ENCODE measurements around the gene PTPRO. TPM values are rescaled to one million over a fixed set of nuclear protein-coding genes. Genes with fewer than 3 reads are reported as not detected.

PTPRO gene
- polyA plus RNA-seq, 3 donors, result 186 to 231 (median 195) TPM

DNA sequence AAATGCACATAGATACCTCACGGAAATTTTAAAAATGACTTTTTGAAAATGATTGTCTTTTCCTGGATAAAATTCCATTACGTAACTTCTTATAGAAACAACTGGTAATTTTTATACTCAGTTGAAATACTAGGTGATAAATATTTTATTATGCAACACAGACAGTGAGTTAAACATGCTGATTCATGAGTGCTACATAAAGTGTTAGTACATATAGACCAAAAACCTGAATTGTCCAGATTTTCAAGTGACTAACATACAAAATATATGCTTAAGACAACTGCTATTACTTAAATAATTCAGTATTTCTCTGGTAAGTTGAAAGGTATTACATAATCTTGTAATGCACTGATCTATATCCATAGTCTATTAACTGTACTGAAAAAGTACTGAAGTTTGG, 11.9 kb downstream of the PTPRO start:
- DNase-seq (ENCODE audit: extremely low read depth in 1 of 11, low read depth in 9 of 11, low spot score in 4 of 11), result no peak

DNA sequence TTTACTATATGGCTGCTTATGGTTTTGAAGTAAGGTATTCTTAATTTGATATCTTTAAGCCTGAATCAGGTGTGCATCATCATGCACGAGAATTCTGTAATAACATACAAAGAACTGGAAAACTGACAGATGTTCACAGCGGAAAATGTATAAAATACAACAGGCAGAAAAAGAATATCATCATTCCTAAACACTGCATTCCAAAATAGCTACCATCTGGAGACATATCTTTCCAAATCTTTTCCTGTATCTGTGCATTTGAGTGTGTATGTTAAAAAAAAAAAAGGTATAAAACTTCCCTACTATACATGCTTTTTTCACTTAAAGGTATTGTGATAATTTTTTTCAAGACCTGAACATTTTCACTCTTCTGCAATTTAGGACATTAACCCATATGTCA, 13.7 kb downstream of the PTPRO start:
- no peak for DNase-seq (ENCODE audit: extremely low read depth in 1 of 11, low read depth in 9 of 11, low spot score in 4 of 11)

DNA sequence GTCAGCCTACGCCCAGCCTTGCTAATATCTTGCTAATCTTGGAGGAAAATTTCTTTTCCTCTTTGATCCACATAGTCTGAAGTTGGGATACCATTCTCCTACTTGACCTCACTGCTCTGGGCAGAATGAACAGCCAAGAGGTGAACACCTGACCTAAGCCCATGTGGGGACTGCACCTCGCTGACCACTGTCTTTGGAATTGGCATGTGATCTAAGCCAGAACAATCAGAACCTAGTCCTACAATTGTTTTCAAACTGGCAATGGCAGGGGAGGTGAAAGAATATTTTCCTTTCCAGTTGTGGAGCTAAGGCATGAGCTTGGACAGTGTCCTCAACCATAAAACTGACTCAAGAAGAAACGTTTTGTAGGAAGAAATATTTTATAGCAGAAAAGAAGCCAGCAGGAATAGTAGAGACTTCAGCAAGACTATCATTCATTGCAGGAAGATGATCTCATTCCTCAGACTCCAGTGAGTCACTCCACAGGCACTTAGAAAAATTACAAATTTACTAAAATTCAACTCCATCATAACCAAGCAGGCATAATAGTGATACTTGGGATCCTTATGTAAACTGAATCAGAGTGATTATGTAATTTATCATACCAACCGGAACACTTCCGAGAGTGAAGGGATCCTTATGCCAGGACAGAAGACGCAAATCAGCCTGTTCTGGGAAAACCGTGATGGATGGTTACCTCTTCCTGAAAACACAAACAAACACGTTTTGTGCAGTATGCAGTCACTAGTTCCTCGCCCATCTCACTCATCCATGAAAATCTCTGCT, 14.7 kb downstream of the PTPRO start:
- DNase-seq (ENCODE audit: extremely low read depth in 1 of 11, low read depth in 9 of 11, low spot score in 4 of 11), result no peak

DNA sequence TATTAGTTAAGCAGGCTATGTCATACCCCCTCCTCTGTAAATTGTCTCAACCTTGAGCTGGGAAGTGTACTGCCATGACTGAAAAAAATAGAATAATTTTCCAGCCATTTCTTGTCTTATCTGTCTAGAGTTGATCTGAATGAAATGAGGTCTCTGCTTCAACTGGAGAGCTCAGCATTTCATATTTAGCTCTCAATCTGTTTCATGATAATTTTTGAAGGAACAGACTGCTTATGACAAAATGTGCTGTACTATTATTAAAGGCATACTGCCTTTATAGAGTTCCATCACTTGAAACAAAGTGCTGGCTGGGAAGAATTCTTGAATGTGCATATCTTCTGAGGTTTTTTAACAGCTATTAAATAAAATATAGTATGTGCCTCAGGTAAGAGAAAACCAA, 19.1 kb downstream of the PTPRO start:
- DNase-seq (ENCODE audit: extremely low read depth in 1 of 11, low read depth in 9 of 11, low spot score in 4 of 11), result no peak

DNA sequence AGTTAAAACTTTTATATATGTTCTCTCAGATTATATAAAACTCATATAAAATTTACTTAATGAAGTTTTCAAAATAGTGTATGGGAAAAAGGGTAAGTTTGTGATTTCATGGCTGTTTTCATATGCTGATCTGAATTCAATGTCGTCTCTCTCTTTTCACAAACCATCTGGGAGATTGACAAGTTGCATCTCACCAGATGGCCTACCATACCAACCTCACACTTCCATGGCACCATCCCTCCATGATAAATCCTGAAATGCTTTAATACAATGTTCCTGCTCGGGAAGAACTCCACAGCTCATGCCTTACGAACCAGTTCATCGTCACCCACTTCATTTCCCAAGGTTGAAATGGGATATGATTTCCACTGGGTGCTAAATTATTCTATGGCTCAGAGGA, 22.3 kb downstream of the PTPRO start:
- no peak for DNase-seq (ENCODE audit: extremely low read depth in 1 of 11, low read depth in 9 of 11, low spot score in 4 of 11)

DNA sequence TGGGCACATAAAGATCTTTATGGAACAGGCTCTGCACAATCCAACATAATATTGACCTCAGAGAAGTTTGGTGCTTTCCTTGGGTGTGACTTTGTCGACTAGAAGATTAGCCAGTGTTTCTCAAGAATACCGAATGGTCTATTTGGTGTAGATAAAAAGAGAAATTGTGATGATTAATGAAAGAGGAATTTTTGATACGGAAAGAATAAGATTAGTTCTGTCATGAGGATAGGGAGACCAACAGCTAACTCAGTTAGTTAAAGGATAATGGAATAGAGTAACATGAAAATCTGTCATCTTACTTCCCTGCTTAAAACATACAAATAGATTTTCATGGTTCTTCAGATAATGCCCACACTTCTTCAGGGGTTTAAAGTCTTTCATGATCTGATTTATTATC, 24.2 kb downstream of the PTPRO start:
- no peak for DNase-seq (ENCODE audit: extremely low read depth in 1 of 11, low read depth in 9 of 11, low spot score in 4 of 11)

DNA sequence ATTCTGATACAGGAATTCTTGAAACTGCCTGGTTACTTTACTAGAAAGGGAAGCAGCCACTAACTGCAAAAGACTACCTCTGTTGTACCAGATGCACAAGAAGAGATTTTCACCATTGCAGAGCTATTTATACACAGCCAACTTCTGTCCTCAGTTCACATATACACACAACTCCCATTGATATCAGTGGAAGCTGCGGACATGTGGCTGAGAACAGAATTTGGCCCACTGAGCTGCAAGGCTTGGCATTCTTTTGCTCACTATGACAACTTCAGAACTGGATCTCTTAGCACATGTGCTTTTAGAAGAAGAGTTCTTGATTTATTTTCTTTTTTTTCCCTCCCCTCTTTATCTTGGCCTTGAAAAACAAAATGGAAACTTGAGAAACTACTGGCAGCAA, 28.3 kb downstream of the PTPRO start:
- no peak for DNase-seq (ENCODE audit: extremely low read depth in 1 of 11, low read depth in 9 of 11, low spot score in 4 of 11)

DNA sequence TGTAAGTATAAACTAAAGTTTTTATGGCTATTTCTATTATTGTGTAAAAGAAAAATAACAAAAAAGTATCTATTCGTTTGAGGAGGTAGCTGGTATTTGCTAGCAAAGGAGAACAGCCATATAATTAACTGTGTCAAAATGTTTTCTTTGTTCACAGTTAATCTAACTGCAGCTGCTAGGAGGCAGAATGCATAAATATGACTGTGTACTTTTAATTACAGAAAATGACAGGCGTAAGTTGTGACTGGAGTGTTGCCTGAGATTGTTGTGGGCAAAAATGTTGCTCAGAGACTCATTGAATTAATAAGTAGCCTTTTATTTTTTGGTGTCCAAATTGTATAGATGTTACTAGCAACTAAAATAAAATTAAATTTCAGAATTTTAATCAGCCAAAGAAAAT, 33.5 kb downstream of the PTPRO start:
- DNase-seq (ENCODE audit: extremely low read depth in 1 of 11, low read depth in 9 of 11, low spot score in 4 of 11), result peak in 1 of 11 donors; percentile 48

DNA sequence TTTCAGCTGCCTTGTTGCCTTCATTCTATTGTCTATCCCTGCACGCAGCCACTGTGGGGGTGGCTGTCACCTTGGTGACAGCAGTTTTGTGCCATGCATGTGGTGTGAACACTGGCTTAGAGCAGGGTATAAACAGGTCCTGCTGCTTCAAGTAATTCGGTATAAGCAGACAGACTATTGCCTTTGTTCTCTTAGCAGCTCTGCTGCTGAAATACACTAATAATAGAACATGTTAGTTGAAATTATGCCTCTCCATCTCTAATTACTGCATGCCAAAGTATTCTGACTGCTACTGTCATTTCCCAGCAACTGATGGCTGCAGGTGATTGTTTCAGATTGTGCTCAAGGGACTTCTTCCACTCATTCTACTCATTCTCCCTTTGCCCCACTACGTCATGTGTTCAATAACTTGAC, 34.6 kb downstream of the PTPRO start:
- no peak for DNase-seq (ENCODE audit: extremely low read depth in 1 of 11, low read depth in 9 of 11, low spot score in 4 of 11)

DNA sequence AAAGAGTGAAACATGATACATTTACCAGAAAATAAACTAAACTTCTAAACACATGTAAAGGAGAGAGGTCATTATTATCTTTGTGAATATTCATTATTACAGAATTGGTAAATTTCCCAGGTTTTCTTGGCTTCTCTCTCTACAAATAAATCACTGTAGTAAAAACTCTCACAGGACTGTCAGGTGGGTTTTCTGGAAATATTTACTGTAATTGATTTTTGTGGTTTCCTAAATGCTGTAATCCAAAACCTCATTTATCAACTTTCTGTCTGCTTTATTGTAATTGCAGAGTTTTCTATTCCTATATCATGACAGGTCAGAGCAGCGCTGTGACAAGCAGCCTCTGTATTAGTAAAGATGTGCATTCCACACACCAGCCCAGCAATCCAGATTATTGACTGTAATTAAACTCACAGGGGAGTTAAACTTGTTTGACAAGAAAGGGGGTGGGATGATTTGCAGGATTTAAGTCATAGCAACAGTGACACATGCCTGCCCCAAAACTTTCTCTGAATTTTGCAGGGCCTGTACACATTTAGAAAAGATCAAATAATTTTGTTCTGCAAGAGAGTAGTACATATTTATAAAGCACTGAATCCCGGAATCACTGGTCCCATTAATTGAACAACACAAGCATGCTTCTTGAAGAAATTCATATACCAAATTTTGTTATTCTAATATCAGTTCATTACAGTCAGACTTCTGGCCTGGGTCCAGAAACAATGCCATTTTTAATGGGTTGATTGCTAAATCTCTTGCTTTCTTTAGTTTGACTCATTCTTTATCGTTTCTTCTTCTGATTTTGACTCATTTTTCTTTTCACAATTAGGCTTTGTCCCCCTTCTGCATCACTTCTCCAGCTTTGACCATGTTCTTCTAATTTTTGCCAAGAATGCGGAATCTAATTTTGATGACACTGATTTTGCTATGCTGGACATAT, 42.2 kb downstream of the PTPRO start:
- peak in 2 of 11 donors; percentile 18 to 40 for DNase-seq (ENCODE audit: extremely low read depth in 1 of 11, low read depth in 9 of 11, low spot score in 4 of 11)

DNA sequence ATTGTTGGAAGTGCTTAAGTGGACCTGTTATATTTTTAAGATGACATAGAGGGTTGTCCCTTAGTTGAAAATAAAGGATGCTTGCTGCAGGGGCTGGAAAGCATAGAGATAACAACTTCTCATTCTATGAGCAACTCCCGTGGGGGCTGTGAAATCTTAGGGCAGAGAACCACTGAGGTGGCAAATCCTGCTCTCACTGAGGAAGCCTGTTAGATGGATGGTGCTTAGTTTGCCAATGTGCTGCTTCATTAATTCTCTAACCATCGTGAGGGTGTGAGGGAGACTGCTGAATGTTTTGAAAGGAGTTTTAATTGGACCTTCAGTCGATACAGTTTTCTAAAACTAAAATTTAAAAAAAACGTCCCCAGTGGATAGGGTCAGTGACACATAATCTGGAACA, 46.5 kb downstream of the PTPRO start:
- peak in 3 of 11 donors; percentile 32 to 43 (median 37) for DNase-seq (ENCODE audit: extremely low read depth in 1 of 11, low read depth in 9 of 11, low spot score in 4 of 11)

DNA sequence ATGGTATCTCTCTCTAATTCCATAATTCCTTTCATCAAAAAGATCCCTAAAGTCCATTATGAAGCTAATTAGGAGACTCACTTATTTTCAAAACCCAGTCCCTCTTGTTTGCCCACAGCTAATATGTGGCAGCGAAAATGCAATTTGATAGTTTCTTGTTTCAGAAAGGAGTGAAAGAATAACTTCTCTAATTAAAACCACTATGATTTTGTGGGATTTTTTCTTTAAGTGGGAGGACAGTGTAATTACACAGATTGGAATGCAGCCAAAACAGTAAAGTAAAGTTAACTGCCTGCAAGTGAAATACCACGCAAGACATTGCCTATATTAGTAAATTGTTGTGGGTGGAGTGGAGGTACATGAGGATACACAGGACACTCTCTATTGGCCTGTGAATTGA, 50.0 kb downstream of the PTPRO start:
- peak in 1 of 11 donors; percentile 50 for DNase-seq (ENCODE audit: extremely low read depth in 1 of 11, low read depth in 9 of 11, low spot score in 4 of 11)

DNA sequence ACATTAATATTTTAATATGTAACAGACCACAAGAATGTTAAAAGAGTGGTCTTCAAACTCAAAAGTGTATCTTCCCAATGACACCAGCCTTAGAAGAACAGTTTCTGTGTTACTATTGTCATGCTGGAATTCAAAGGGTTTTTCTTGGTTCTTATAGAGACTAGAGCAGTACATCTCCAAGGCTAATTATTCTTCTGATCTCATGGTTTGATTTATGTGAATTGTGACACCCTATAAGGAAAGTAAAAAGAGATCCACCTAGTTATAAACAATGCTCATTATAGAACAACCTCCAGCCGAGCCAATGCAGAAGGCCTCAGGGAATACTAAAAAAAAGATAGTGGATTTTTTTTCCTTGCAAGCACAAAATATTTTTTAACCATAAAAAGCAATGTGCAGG, 65.5 kb downstream of the PTPRO start:
- DNase-seq (ENCODE audit: extremely low read depth in 1 of 11, low read depth in 9 of 11, low spot score in 4 of 11), result no peak

DNA sequence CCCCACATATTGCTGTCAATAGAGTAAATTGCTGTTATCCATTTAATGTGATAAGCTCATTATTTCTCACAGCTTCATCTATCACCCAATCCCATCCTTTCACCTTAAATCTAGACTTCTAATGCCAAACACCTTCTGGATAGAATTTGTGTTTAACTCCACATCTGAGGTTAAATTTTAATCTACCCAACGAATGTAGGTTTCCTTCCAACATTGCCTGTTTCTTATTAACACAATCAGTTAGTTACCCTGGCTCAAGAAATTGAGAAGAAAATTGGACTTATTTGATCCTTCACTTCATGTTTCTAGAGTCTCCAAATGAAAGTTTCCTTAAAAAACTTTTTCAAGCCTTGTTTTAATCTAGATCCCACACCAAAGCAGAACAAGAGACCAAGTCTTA, 67.3 kb downstream of the PTPRO start:
- no peak for DNase-seq (ENCODE audit: extremely low read depth in 1 of 11, low read depth in 9 of 11, low spot score in 4 of 11)

DNA sequence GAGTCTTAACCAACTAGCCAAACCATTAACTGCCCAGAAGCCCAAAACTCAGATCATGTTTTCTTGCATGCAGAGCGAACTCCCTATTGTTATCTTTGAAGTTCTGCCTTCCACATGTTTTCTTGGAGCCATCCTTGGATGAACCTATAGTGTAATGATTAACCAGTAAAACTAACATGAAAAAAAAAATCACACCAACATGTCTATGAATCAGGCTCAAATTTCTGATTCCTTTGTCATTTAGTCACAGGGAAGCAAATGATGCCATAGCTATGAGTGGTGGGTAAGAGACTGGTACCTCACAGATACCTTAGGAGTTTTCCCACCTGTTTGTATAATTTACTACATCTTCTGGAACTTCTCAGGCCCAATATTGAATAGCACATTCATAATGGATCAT, 70.7 kb downstream of the PTPRO start:
- DNase-seq (ENCODE audit: extremely low read depth in 1 of 11, low read depth in 9 of 11, low spot score in 4 of 11), result no peak

DNA sequence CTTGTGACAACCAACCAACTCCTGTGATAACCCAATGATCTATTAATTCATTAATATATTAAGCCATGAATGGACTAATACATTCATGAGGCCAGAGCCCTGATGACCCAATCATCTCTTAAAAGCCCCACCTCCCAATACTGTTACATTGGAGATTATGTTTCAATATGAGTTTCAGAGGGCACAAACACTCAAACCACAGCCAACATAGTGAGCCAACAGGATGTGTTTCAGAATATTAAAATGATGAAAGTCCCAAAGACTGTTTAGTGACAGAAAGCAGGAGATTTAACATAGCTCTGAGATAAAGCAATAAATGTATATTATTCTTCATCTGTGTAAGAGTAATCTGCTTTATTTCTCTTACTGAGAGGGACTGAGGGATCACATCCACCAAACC, 71.7 kb downstream of the PTPRO start:
- DNase-seq (ENCODE audit: extremely low read depth in 1 of 11, low read depth in 9 of 11, low spot score in 4 of 11), result no peak

DNA sequence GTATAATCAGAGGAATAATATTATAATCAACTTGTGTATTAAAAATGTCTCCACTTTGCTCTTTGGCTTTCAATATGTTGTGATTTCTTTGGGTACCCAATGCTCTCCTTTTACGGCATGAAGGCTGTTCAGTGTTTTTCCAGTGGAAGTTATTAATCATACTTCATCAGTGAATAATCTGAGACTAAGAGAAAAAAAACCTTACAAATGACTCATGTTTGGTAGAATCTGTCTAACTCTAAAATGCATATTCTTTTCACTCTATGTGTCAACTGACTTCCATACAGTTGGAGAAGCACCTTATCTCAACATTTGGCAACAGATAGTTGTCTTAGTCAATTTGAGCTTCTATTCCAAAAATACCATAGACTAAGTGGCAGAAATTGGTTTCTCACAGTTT, 82.2 kb downstream of the PTPRO start:
- no peak for DNase-seq (ENCODE audit: extremely low read depth in 1 of 11, low read depth in 9 of 11, low spot score in 4 of 11)

DNA sequence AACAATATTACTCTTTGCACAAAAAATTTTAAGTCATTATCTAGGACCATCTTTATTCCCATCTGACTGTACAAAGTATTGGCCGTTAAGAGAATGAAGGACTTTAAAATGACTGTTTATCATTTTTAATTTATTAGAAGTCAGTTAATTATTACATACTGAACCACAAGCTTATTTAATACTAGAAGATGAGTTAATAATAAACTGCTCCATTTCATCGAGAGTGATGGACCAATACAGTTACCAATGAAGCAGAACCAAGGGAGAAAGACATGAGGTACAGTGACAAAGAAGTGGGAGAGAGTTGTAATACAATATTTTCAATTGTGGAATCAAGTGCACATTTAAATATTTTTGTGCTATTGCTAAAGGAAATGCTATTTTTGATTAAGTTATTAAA, 83.3 kb downstream of the PTPRO start:
- DNase-seq (ENCODE audit: extremely low read depth in 1 of 11, low read depth in 9 of 11, low spot score in 4 of 11), result no peak

DNA sequence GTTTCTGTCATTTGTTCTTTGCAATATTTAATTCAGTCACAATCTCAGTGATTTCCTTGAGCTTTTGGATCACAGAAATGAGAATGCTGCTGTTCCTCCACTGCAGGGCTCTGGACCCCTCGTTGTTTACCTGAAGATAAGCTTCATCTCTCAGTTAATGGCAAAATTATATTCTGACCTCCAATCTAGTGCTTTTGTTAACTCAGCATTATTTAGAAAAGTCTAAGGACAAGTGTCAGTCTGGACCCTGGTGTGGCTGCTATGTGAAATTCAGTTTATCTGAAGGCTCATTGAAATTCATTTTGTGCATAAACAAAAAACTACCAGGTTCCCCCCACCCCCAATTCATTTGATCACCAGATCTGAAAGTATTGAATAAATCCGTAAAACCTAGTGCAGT, 84.7 kb downstream of the PTPRO start:
- no peak for DNase-seq (ENCODE audit: extremely low read depth in 1 of 11, low read depth in 9 of 11, low spot score in 4 of 11)

DNA sequence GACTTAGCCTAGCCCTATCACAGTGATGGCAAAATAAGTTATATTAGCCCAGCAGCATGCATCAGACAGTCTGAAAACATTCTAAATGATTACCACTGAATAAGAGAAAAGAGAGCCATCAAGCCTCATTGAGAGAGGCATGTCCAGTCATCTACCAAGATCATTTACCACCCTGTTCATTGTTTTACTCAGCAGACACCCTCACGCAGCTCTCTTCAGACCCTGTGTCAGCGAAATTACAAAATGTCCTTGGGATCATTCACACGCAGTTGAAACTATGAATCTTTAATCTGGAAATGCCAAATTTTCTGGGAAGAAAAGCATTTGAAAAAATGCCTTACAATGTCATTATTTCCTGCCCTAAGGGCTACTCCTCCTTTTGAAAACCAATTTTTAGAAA, 89.5 kb downstream of the PTPRO start:
- DNase-seq (ENCODE audit: extremely low read depth in 1 of 11, low read depth in 9 of 11, low spot score in 4 of 11), result no peak

Measured in renal cortex interstitium (tissue), 11 donors.